GM18502 (cell line): ENCODE data around the gene ENDOV.

ENCODE experiments used
- ATAC-seq: cut with Tn5 transposase; IDR thresholded peaks from one replicate; pipeline ENCODE4 v1.9.1; 2021; ENCODE audit warnings: mild to moderate bottlenecking; ENCODE audit not compliant: unreplicated experiment, poor library complexity

ENDOV gene

GRCh38 chr17:80477647-80478478 lies 62.9 kb downstream of the ENDOV start:
- ATAC-seq: no peak

- no peak for ATAC-seq
Observed at GRCh38 chr17:80478487-80479245, 63.7 kb downstream of the ENDOV start.

- no peak for ATAC-seq
Observed at GRCh38 chr17:80479246-80479566, 64.2 kb downstream of the ENDOV start.

GRCh38 chr17:80480248-80480647 lies 65.3 kb downstream of the ENDOV start:
- ATAC-seq: no peak

- ATAC-seq: no peak
Observed at GRCh38 chr17:80481284-80482057, 66.5 kb downstream of the ENDOV start.

GRCh38 chr17:80482058-80482318 lies 67.0 kb downstream of the ENDOV start:
- no peak for ATAC-seq

GRCh38 chr17:80482555-80483308 lies 67.8 kb downstream of the ENDOV start:
- ATAC-seq: no peak

- no peak for ATAC-seq
Observed at GRCh38 chr17:80485846-80486245, 70.9 kb downstream of the ENDOV start.

GRCh38 chr17:80486692-80487091 lies 71.7 kb downstream of the ENDOV start:
- no peak for ATAC-seq

GRCh38 chr17:80487511-80487910 lies 72.5 kb downstream of the ENDOV start:
- no peak for ATAC-seq
